ENCODE measurements around the gene CHGA. TPM values are rescaled to one million over a fixed set of nuclear protein-coding genes. Genes with fewer than 3 reads are reported as not detected.

The CHGA gene
- total and polyA plus RNA-seq, 2 of the 8 experiments (the other 6 are each of a cell fraction or from before 2014, with no cell fraction given): 17.5 to 28.2 TPM

- no peak for TF ChIP-seq HDAC2 (IDR thresholded peaks at IDR 0.05; ENCODE audit: borderline replicate concordance in 1 of 2, low read depth in 2 of 2, low read length in 2 of 2)
Observed at GRCh38 chr14:92902191-92902590, 20.8 kb upstream of the CHGA start (continued).

Measured in H1 (cell line).